Endodermal cell (in vitro differentiated cells): Measurements from ENCODE around the gene MTRFR. TPM values are rescaled to one million over a fixed set of nuclear protein-coding genes. Genes with fewer than 3 reads are reported as not detected.

ENCODE experiments used
- DNase-seq: peaks from one replicate; pipeline ENCODE4 v3.0.0-alpha.2; 2017
- H3K27ac ChIP-seq: 2 replicates; pipeline ENCODE4 v1.5.1; 2013; ENCODE audit warnings: mild to moderate bottlenecking, low read depth, low read length, moderate library complexity
- H3K27me3 ChIP-seq: 2 replicates; pipeline ENCODE4 v1.6.1; 2013; ENCODE audit warnings: mild to moderate bottlenecking, low read length, moderate library complexity; ENCODE audit not compliant: insufficient read depth, control insufficient read depth, poor library complexity, severe bottlenecking
- H3K36me3 ChIP-seq: 2 replicates; pipeline ENCODE4 v1.7.0; 2013; ENCODE audit warnings: mild to moderate bottlenecking, low read length, moderate library complexity; ENCODE audit not compliant: control insufficient read depth, insufficient read depth
- H3K4me1 ChIP-seq: one replicate; pipeline ENCODE4 v1.7.0; 2013; ENCODE audit warnings: low read length; ENCODE audit not compliant: control insufficient read depth, insufficient read depth
- H3K4me3 ChIP-seq: 2 replicates; pipeline ENCODE4 v1.5.1; 2013; ENCODE audit warnings: mild to moderate bottlenecking, low read length, moderate library complexity
- H3K9ac ChIP-seq: 2 replicates; pipeline ENCODE4 v1.6.1; 2013; ENCODE audit warnings: mild to moderate bottlenecking, low read length, moderate library complexity; ENCODE audit not compliant: poor library complexity, severe bottlenecking; ENCODE audit errors: extremely low read depth
- H3K9me3 ChIP-seq: 2 replicates; pipeline ENCODE4 v1.6.1; 2013; ENCODE audit warnings: mild to moderate bottlenecking, low read length, moderate library complexity; ENCODE audit not compliant: control insufficient read depth
- H3K27ac Mint-ChIP-seq: 2 replicates; pipeline ENCODE4 v1.8.0; 2020; ENCODE audit warnings: mixed read lengths
- H3K27me3 Mint-ChIP-seq: 2 replicates; pipeline ENCODE4 v1.8.0; 2021; ENCODE audit warnings: mild to moderate bottlenecking, mixed read lengths; ENCODE audit not compliant: insufficient read depth
- H3K36me3 Mint-ChIP-seq: 2 replicates; pipeline ENCODE4 v1.8.0; 2020; ENCODE audit warnings: low read depth, mixed read lengths
- H3K4me1 Mint-ChIP-seq: 2 replicates; pipeline ENCODE4 v1.8.0; 2020; ENCODE audit warnings: mixed read lengths
- H3K4me3 Mint-ChIP-seq: 2 replicates; pipeline ENCODE4 v1.8.0; 2020; ENCODE audit warnings: mild to moderate bottlenecking, moderate library complexity, mixed read lengths
- H3K9me3 Mint-ChIP-seq: 2 replicates; pipeline ENCODE4 v1.8.0; 2020; ENCODE audit warnings: mild to moderate bottlenecking, mixed read lengths
- CTCF ChIP-seq: fragments of 200-600 bp; sonication (generic); conservative IDR thresholded peaks from 2 replicates; pipeline ENCODE4 v1.5.0; 2021; ENCODE audit warnings: antibody characterized with exemption, mild to moderate bottlenecking
- WGBS, 2 experiments: methylation state at CpG; one replicate each; pipeline versions ENCODE4 v1.1.5 to v1.1.7; 2013; ENCODE audit warnings: missing lambda C conversion rate in 2 of 2, mixed read lengths in 1 of 2; ENCODE audit not compliant: insufficient coverage in 1 of 2, insufficient read length in 1 of 2; 5-methylcytosine and 5-hydroxymethylcytosine counted together
- total RNA-seq, 2 donors: library from RNA; stranded (reverse); fragmentation: NEBNext Ultra II Directional in 1 of 2; extraction: Animal tissue kit (Norgen Biotek cat#: 25700) in 1 of 2; gene quantifications; 2 replicates in 1 of 2; 3 replicates in 1 of 2; pipeline ENCODE4 v1.2.1, GENCODE V29; 2021

Gene MTRFR
- total RNA-seq, 2 donors from 2014 or later: 16.2 to 19.3 TPM

- no peak overlapping the region for H3K27ac Mint-ChIP-seq
- H3K4me3 Mint-ChIP-seq: no peak overlapping the region
- H3K27me3 Mint-ChIP-seq: no peaks in the 10 kb centered on the region
- peaks cover 28% of the 10 kb centered on the region for H3K36me3 Mint-ChIP-seq
- 53 to 75% methylated on average over 4 to 6 of the region's 6 CpGs for WGBS, 2 experiments
- Histone ChIP-seq H3K27me3 (no peaks in the 10 kb centered on the region), H3K9me3 (no peaks in the 10 kb centered on the region), H3K4me3 (no peak overlapping the region), H3K9ac (no peak overlapping the region), H3K4me1 (no peaks in the 10 kb centered on the region), H3K36me3 (peaks cover 24% of the 10 kb centered on the region), H3K27ac (no peak overlapping the region)
- peak; percentile 87 for DNase-seq
- H3K4me1 Mint-ChIP-seq: peaks cover 7% of the 10 kb centered on the region
- peak; percentile 86 for TF ChIP-seq CTCF
- no peaks in the 10 kb centered on the region for H3K9me3 Mint-ChIP-seq
Observed at GRCh38 chr12:123237646-123238329, 4.6 kb downstream of the MTRFR start.

- DNase-seq: no peak
- Histone ChIP-seq H3K4me3 (no peak overlapping the region), H3K4me1 (no peaks in the 10 kb centered on the region), H3K27ac (no peak overlapping the region), H3K9me3 (no peaks in the 10 kb centered on the region), H3K36me3 (peaks cover 24% of the 10 kb centered on the region), H3K27me3 (no peaks in the 10 kb centered on the region), H3K9ac (no peak overlapping the region)
- no peaks in the 10 kb centered on the region for H3K27me3 Mint-ChIP-seq
- H3K4me1 Mint-ChIP-seq: peaks cover 7% of the 10 kb centered on the region
- 86 to 88% methylated on average over 2 of the region's 2 CpGs for WGBS, 2 experiments
- no peak for TF ChIP-seq CTCF
- peaks cover 29% of the 10 kb centered on the region for H3K36me3 Mint-ChIP-seq
- no peaks in the 10 kb centered on the region for H3K9me3 Mint-ChIP-seq
- H3K27ac Mint-ChIP-seq: no peak overlapping the region
- H3K4me3 Mint-ChIP-seq: no peak overlapping the region
Observed at GRCh38 chr12:123238330-123238682, 5.1 kb downstream of the MTRFR start.

- no peak overlapping the region for H3K4me3 Mint-ChIP-seq
- peaks cover 24% of the 10 kb centered on the region for H3K36me3 ChIP-seq
- H3K4me3 ChIP-seq: no peak overlapping the region
- no peak overlapping the region for H3K27ac ChIP-seq
- no peaks in the 10 kb centered on the region for H3K4me1 ChIP-seq
- H3K9me3 ChIP-seq: no peaks in the 10 kb centered on the region
- no peak for DNase-seq
- H3K4me1 Mint-ChIP-seq: peaks cover 7% of the 10 kb centered on the region
- no peak for TF ChIP-seq CTCF
- H3K27me3 ChIP-seq: no peaks in the 10 kb centered on the region
- H3K27me3 Mint-ChIP-seq: no peaks in the 10 kb centered on the region
- H3K9ac ChIP-seq: no peak overlapping the region
- H3K9me3 Mint-ChIP-seq: no peaks in the 10 kb centered on the region
- no peak overlapping the region for H3K27ac Mint-ChIP-seq
- WGBS, 2 experiments: 84 to 97% methylated on average over 3 to 5 of the region's 6 CpGs
- peaks cover 33% of the 10 kb centered on the region for H3K36me3 Mint-ChIP-seq
Observed at GRCh38 chr12:123238961-123239360, 5.7 kb downstream of the MTRFR start.
